ENCODE measurements around the gene PLEKHJ1.

Gene PLEKHJ1

DNA sequence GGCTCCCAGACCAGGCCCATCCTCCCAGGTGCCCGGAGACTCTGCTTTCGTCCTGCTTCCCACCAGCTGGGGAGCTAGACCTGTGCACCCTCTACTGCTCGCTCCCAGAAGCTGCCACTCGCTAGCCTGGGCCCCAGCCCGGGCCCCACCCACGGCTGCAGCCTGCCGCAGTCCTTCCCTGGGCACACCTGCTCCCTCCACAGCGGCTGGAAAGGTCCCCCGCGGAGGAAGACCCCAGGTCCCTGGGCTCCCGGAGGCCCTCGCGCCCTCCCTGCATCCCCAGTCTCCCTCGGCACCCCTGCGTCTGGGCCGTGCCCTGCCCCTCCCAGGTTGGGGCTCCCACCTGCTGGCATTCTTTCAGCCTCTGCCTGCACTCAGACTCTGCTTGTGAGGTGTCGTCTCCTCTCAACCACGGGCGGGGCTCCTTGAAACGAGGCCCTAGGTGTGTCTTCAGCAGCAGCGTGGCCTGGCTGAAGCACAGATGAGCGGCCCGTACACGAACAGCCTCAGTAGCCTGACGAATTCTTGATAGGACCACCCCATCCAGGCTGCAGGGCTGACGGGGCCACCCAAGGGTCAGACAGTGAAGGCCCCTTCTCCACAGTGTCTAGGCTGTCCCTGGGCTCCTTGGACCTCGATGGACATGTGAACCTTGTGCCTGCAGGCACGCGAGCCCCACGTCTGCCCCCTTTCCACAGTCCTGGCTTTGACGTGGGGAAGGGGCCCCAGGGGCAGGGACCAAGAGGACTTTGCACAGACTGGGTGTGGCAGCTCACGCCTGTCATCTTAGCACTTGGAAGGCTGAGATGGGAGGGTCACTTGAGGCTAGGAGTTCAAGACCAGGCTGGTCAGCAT, 44.4 kb downstream of the PLEKHJ1 start:
- Histone ChIP-seq H3K36me3 (ENCODE audit: control insufficient read depth in 5 of 5, insufficient read depth in 5 of 5, low read length in 5 of 5) (peaks cover 0 to 82% (median 72%) of the 10 kb centered on the region in 5 donors), H3K27me3 (ENCODE audit: control insufficient read depth in 5 of 5, insufficient read depth in 4 of 5, low read length in 5 of 5) (no peaks in the 10 kb centered on the region), H3K9me3 (ENCODE audit: control insufficient read depth in 5 of 5, low read length in 5 of 5) (no peaks in the 10 kb centered on the region), H3K4me3 (ENCODE audit: low read depth in 1 of 5, low read length in 5 of 5) (no peak overlapping the region), H3K27ac (ENCODE audit: low read depth, low read length) (no peak overlapping the region), H3K4me1 (ENCODE audit: control insufficient read depth in 5 of 5, insufficient read depth in 5 of 5, low read length in 5 of 5) (peaks cover 3 to 28% (median 13%) of the 10 kb centered on the region in 5 donors), H3K9ac (ENCODE audit: low read length in 5 of 5) (no peak overlapping the region)

GRCh38 chr19:2190848-2191455, 45.2 kb downstream of the PLEKHJ1 start:
- Histone ChIP-seq H3K36me3 (ENCODE audit: control insufficient read depth in 5 of 5, insufficient read depth in 5 of 5, low read length in 5 of 5) (peaks cover 0 to 76% (median 68%) of the 10 kb centered on the region in 5 donors), H3K27me3 (ENCODE audit: control insufficient read depth in 5 of 5, insufficient read depth in 4 of 5, low read length in 5 of 5) (no peaks in the 10 kb centered on the region), H3K9ac (ENCODE audit: low read length in 5 of 5) (no peak overlapping the region), H3K4me1 (ENCODE audit: control insufficient read depth in 5 of 5, insufficient read depth in 5 of 5, low read length in 5 of 5) (peaks cover 9 to 33% (median 20%) of the 10 kb centered on the region in 5 donors), H3K9me3 (ENCODE audit: control insufficient read depth in 5 of 5, low read length in 5 of 5) (no peaks in the 10 kb centered on the region), H3K27ac (ENCODE audit: low read depth, low read length) (no peak overlapping the region), H3K4me3 (ENCODE audit: low read depth in 1 of 5, low read length in 5 of 5) (no peak overlapping the region)

GRCh38 chr19:2189880-2190279, 46.2 kb downstream of the PLEKHJ1 start:
- peaks cover 0 to 65% (median 57%) of the 10 kb centered on the region in 5 donors for H3K36me3 ChIP-seq (ENCODE audit: control insufficient read depth in 5 of 5, insufficient read depth in 5 of 5, low read length in 5 of 5)
- H3K27ac ChIP-seq (ENCODE audit: low read depth, low read length): no peak overlapping the region
- H3K9me3 ChIP-seq (ENCODE audit: control insufficient read depth in 5 of 5, low read length in 5 of 5): no peaks in the 10 kb centered on the region
- H3K4me1 ChIP-seq (ENCODE audit: control insufficient read depth in 5 of 5, insufficient read depth in 5 of 5, low read length in 5 of 5): peaks cover 10 to 40% (median 30%) of the 10 kb centered on the region in 5 donors
- no peak overlapping the region for H3K9ac ChIP-seq (ENCODE audit: low read length in 5 of 5)
- no peak overlapping the region for H3K4me3 ChIP-seq (ENCODE audit: low read depth in 1 of 5, low read length in 5 of 5)
- H3K27me3 ChIP-seq (ENCODE audit: control insufficient read depth in 5 of 5, insufficient read depth in 4 of 5, low read length in 5 of 5): no peaks in the 10 kb centered on the region

DNA sequence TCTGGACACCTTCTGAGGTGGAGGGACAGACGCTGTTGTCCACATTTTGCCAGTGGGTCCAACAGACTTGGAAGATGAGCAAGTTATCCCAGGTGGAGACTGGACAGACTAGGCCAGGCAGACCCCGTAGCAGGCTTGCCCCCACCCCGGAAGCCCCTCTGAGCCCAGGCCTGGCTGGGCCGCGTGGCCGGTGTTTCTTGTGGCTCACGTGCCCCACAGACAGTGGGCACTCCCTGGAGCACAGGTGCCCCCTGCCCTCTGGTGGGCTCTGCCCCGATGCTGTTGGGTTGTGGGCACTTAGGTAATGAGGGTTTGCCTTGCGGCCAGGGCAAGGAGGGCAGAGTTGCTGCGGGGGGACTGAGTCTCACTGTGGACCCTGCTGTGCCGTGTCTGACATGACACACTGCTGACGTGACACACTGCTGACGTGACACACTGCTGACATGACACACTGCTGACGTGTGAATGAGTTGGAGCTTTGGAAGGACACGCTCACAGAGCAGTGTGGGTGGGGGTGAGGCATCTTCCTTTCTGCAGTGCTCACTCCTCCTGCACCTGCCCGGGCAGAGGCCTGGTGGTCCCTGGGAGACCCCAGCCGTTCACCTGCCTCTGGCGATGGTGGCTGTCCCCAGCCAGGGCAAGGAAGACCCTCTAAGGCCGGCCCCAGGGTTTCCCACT, 47.3 kb downstream of the PLEKHJ1 start:
- Histone ChIP-seq H3K36me3 (ENCODE audit: control insufficient read depth in 5 of 5, insufficient read depth in 5 of 5, low read length in 5 of 5) (peaks cover 0 to 66% (median 51%) of the 10 kb centered on the region in 5 donors), H3K4me1 (ENCODE audit: control insufficient read depth in 5 of 5, insufficient read depth in 5 of 5, low read length in 5 of 5) (peaks cover 10 to 40% (median 30%) of the 10 kb centered on the region in 5 donors), H3K4me3 (ENCODE audit: low read depth in 1 of 5, low read length in 5 of 5) (no peak overlapping the region), H3K27ac (ENCODE audit: low read depth, low read length) (no peak overlapping the region), H3K9me3 (ENCODE audit: control insufficient read depth in 5 of 5, low read length in 5 of 5) (no peaks in the 10 kb centered on the region), H3K27me3 (ENCODE audit: control insufficient read depth in 5 of 5, insufficient read depth in 4 of 5, low read length in 5 of 5) (no peaks in the 10 kb centered on the region), H3K9ac (ENCODE audit: low read length in 5 of 5) (peak overlapping the region in 1 of 5 donors; percentile 13)

DNA sequence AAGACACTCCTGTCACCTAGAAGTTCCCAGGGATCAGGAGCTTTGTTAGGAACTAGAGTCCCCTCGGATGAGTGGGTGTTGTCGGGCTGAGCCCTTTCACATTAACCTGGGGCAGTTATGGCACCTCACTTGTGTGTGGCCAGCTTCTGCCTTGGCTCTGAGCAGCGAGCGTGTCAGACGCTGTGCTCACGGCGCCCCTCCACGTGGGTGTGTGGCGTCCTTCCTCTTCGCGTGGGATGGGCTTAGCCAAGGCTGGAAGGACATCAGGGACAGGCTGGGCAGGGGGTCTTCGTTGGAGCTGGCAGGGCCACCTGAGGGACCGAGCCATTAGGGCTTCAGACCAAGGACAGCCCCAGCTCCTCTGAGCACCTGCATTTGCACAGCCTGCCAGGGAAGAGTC, 49.0 kb downstream of the PLEKHJ1 start:
- H3K4me1 ChIP-seq (ENCODE audit: control insufficient read depth in 5 of 5, insufficient read depth in 5 of 5, low read length in 5 of 5): peaks cover 10 to 40% (median 30%) of the 10 kb centered on the region in 5 donors
- no peak overlapping the region for H3K4me3 ChIP-seq (ENCODE audit: low read depth in 1 of 5, low read length in 5 of 5)
- H3K9ac ChIP-seq (ENCODE audit: low read length in 5 of 5): no peak overlapping the region
- no peaks in the 10 kb centered on the region for H3K27me3 ChIP-seq (ENCODE audit: control insufficient read depth in 5 of 5, insufficient read depth in 4 of 5, low read length in 5 of 5)
- H3K36me3 ChIP-seq (ENCODE audit: control insufficient read depth in 5 of 5, insufficient read depth in 5 of 5, low read length in 5 of 5): peaks cover 0 to 65% (median 45%) of the 10 kb centered on the region in 5 donors
- no peaks in the 10 kb centered on the region for H3K9me3 ChIP-seq (ENCODE audit: control insufficient read depth in 5 of 5, low read length in 5 of 5)
- peak overlapping the region; percentile 80 for H3K27ac ChIP-seq (ENCODE audit: low read depth, low read length)

DNA sequence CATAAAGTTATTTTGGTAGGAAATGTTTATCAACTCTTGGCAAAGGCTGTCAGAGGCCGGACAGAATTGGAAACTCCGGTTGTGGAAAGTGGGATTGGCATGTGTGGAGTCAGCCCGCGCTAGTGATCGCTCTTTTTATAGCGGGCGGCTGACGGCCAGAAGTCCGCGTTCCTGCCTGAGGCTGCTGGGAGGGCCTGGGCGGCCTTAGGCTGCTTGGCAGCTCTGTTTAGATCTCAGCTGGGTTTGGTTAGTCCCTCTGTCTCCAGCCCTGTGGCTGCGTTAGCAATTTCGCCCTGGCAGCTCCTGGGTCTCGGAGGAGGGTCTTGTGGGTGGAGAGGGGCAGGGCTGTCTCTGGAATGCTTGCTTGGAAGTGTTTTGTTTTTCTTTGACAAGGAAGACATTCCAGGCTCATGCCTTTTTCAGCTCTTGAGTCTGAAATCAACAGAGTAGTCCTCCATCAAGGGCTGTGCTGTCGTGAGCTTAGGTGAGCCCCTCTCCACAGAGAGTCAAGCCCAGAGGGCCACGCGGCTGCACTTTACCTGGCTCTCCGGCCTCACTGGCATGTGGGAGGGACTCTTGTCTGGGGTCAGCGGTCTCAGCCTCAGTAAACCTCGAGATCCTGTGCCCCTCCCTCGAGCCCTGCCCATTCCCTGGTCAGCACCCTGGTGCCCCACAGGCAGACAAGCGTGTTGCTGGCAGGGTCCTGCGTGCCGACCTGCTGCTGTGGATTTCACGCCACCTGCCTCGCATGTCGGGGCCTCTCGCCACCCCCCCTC, 49.9 kb downstream of the PLEKHJ1 start:
- H3K4me1 ChIP-seq (ENCODE audit: control insufficient read depth in 5 of 5, insufficient read depth in 5 of 5, low read length in 5 of 5): peaks cover 10 to 42% (median 30%) of the 10 kb centered on the region in 5 donors
- peaks cover 0 to 57% (median 38%) of the 10 kb centered on the region in 5 donors for H3K36me3 ChIP-seq (ENCODE audit: control insufficient read depth in 5 of 5, insufficient read depth in 5 of 5, low read length in 5 of 5)
- H3K9me3 ChIP-seq (ENCODE audit: control insufficient read depth in 5 of 5, low read length in 5 of 5): no peaks in the 10 kb centered on the region
- H3K27ac ChIP-seq (ENCODE audit: low read depth, low read length): peak overlapping the region; percentile 80
- H3K27me3 ChIP-seq (ENCODE audit: control insufficient read depth in 5 of 5, insufficient read depth in 4 of 5, low read length in 5 of 5): no peaks in the 10 kb centered on the region
- peak overlapping the region; percentile 1 to 44 (median 33) for H3K4me3 ChIP-seq (ENCODE audit: low read depth in 1 of 5, low read length in 5 of 5)
- H3K9ac ChIP-seq (ENCODE audit: low read length in 5 of 5): peak overlapping the region in 3 of 5 donors; percentile 2 to 35 (median 3)

DNA sequence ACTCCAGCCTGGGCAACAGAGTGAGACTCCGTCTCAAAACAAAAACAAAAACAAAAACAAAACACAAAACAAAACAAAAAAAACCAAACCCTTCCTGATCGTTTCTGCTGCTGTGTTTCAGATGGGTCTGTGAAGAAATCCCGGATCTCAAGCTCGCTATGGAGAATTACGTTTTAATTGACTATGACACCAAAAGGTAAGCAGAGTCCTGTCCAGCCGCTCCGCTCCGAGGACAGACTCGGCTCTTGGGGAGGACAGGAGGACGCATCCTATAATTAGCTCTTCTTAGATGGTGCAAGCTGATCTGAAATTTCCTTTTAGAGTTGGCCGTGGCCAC, 50.4 kb downstream of the PLEKHJ1 start:
- Histone ChIP-seq H3K4me1 (ENCODE audit: control insufficient read depth in 5 of 5, insufficient read depth in 5 of 5, low read length in 5 of 5) (peaks cover 10 to 43% (median 30%) of the 10 kb centered on the region in 5 donors), H3K4me3 (ENCODE audit: low read depth in 1 of 5, low read length in 5 of 5) (peak overlapping the region in 4 of 5 donors; percentile 17 to 44 (median 28)), H3K36me3 (ENCODE audit: control insufficient read depth in 5 of 5, insufficient read depth in 5 of 5, low read length in 5 of 5) (peaks cover 0 to 57% (median 40%) of the 10 kb centered on the region in 5 donors), H3K9ac (ENCODE audit: low read length in 5 of 5) (peak overlapping the region in 2 of 5 donors; percentile 2 to 3), H3K27ac (ENCODE audit: low read depth, low read length) (peak overlapping the region; percentile 80), H3K9me3 (ENCODE audit: control insufficient read depth in 5 of 5, low read length in 5 of 5) (no peaks in the 10 kb centered on the region), H3K27me3 (ENCODE audit: control insufficient read depth in 5 of 5, insufficient read depth in 4 of 5, low read length in 5 of 5) (no peaks in the 10 kb centered on the region)

DNA sequence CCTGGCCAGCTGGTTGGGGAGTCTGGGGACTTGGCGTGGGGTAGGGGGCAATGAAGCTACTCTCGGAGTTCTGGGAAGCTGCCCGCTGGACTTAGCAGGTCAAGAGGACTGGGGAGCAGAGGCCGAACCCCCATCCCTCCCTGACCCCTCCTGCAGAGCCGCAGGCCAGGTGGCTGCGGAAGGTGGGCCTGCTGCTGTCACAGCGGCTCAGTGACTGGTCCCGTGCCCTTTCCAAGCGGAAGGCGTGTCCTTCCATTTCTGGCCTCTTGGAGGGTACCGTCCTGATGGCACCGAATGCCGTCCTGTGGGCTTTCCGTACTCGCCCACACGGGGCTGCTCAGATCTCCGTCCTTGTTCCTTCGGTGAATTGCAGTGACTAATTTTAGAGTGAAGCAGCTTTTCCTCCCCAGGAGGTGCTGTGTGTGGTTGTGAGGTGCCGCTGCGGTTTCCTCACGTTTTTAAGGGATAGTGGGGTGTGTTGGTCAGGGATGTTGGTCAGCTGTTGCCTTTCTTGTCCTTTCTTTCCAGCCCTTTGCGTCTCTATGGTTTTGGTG, 51.6 kb downstream of the PLEKHJ1 start:
- H3K9me3 ChIP-seq (ENCODE audit: control insufficient read depth in 5 of 5, low read length in 5 of 5): no peaks in the 10 kb centered on the region
- no peak overlapping the region for H3K9ac ChIP-seq (ENCODE audit: low read length in 5 of 5)
- peaks cover 10 to 41% (median 30%) of the 10 kb centered on the region in 5 donors for H3K4me1 ChIP-seq (ENCODE audit: control insufficient read depth in 5 of 5, insufficient read depth in 5 of 5, low read length in 5 of 5)
- H3K4me3 ChIP-seq (ENCODE audit: low read depth in 1 of 5, low read length in 5 of 5): no peak overlapping the region
- no peak overlapping the region for H3K27ac ChIP-seq (ENCODE audit: low read depth, low read length)
- H3K36me3 ChIP-seq (ENCODE audit: control insufficient read depth in 5 of 5, insufficient read depth in 5 of 5, low read length in 5 of 5): peaks cover 0 to 47% (median 32%) of the 10 kb centered on the region in 5 donors
- no peaks in the 10 kb centered on the region for H3K27me3 ChIP-seq (ENCODE audit: control insufficient read depth in 5 of 5, insufficient read depth in 4 of 5, low read length in 5 of 5)
